Skeletal muscle cell (primary cell): Measurements from ENCODE around the gene LDB3.

Experiments
- DNase-seq: peaks from one replicate; pipeline ENCODE4 v3.0.0-alpha.2; 2010; ENCODE audit warnings: low read depth
- H3K4me3 ChIP-seq: 2 replicates; pipeline ENCODE4 v1.5.1; 2011; ENCODE audit warnings: low read depth, mild to moderate bottlenecking, control low read depth, low read length, moderate library complexity

Gene LDB3

DNA sequence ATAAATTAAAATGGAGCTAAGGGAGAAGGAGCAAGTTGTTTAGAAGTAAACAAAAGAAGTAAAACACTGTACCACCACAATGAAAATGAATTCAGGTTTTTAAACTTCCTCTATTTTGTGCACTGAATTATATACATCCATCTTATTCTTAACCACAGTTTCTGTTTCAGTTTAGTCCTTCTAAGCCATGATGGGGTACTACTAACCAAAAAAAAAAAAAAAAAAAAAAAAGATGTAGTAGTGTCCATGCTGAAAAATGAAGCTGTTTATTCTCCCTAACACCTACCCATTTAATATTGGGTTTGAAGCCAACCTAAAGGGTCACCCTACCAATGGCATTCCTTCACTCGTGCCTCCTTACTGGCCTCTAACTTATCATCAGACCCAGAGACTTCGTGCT, 84.7 kb downstream of the LDB3 start:
- no peak for DNase-seq
- no peak overlapping the region for H3K4me3 ChIP-seq

DNA sequence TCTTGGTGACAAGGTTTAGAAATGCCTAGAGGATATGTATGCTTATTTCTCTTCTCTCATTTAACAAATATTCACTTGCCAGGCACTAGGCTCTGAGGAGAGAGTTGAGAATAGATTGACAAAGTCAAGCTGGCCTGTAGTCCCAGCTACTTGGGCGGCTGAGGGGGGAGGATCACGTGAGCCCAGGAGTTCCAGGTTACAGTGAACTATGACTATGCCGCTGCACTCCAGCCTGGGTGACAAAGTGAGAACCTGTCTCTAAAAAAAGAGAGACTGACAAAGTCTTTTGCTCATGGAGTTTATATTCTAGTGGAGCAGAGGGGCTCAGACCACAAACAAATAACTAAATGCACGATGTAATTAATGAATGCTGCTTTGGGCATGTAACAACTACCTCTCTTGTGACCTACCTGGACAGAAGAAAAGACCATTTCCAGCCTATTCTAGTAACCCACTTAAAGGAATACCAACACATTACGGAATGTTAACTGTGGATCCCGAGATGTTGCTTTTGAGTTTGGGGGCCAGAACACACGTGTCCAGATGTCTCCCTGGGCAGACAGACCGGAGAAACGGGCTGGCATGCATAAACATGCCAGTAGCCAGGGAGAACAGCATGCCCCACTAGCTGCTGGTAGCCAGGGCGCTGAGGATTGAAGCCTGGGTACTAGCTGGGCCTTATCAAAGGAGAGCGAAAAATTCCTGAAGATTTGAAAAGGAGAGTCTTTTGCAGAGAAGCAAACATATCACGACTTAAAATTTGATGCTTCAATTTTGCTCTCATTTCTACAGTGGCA, 85.5 kb downstream of the LDB3 start:
- no peak for DNase-seq
- H3K4me3 ChIP-seq: no peak overlapping the region

DNA sequence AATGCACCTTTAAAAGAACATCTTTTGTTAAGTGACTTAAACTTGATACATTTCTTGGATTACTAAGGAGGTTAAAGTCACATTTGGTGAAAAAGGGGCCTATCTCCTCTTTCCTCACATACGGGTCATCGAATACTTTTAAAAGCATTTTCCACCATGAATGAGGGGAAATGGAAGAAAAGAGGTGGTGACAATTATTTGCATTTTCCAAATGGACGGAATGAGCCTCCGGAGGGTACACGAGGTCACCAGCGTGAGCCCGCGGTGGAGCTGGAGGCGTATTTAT, 87.1 kb downstream of the LDB3 start:
- H3K4me3 ChIP-seq: peak overlapping the region; percentile 76
- no peak for DNase-seq

DNA sequence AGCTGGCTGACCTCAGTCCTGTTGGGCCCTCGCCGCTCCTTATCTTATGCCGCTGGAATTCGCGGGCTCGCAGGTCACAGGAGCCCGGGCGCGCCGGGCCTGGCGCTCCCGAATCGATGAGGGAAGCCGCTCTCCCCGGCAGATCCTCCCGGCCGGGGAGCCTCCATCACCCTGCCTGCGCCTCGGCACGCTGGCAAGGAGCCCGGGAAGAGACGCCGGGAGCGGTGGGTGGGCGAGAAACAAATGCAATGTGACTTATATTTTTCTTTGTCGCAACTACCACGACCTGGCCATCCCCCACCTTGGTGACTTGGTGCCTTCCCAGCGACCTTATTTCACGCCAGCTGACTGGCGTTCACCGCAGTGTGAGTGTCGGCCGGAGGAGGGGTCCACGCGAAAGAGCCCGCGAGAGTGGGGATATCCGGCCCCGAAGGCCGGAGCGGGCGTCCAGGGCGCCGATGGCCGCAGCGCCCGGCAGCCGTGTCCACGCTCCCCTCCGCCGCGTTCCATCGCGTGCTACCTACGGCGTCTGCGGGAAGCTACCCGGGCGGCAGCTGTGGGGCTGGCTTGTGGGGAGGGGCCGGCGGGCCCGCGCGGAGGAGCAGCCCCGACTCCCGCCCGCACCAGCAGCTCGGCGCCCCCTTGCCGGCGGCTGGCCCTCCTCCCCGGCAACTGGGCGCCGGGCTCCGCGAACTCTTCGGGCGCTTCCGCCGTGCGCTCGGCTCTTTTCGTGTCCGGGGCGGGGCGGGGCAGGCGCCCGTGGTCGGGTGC, 87.6 kb downstream of the LDB3 start:
- peak overlapping the region; percentile 76 for H3K4me3 ChIP-seq
- DNase-seq: peak; percentile 67

DNA sequence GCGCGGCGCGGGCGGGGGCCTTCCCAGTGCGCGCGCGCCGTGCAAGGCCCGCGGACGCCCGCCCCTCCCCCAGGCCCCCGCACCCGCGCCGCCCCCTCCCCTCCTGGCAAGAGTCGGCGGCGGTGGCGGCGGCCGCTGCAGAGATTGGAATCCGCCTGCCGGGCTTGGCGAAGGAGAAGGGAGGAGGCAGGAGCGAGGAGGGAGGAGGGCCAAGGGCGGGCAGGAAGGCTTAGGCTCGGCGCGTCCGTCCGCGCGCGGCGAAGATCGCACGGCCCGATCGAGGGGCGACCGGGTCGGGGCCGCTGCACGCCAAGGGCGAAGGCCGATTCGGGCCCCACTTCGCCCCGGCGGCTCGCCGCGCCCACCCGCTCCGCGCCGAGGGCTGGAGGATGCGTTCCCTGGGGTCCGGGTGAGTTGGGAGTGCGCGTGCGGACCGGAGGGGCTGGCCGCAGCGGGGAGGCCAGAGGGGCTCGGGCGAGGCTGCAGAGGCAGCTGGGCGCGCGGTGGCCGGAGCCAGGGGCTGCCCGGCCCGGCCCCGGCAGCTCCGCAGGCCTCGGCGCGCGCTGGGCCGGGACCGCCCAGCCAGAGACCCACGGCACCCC, 88.3 kb downstream of the LDB3 start, which contains the start of gene BMPR1A:
Gene BMPR1A, plus strand, starts transcription at position 109 of the 602 bp plus-strand sequence. CDS start 119,400 bp downstream, outside the sequence.
- no peak for DNase-seq
- peak within 1 kb of the TSS; percentile 89 for H3K4me3 ChIP-seq

DNA sequence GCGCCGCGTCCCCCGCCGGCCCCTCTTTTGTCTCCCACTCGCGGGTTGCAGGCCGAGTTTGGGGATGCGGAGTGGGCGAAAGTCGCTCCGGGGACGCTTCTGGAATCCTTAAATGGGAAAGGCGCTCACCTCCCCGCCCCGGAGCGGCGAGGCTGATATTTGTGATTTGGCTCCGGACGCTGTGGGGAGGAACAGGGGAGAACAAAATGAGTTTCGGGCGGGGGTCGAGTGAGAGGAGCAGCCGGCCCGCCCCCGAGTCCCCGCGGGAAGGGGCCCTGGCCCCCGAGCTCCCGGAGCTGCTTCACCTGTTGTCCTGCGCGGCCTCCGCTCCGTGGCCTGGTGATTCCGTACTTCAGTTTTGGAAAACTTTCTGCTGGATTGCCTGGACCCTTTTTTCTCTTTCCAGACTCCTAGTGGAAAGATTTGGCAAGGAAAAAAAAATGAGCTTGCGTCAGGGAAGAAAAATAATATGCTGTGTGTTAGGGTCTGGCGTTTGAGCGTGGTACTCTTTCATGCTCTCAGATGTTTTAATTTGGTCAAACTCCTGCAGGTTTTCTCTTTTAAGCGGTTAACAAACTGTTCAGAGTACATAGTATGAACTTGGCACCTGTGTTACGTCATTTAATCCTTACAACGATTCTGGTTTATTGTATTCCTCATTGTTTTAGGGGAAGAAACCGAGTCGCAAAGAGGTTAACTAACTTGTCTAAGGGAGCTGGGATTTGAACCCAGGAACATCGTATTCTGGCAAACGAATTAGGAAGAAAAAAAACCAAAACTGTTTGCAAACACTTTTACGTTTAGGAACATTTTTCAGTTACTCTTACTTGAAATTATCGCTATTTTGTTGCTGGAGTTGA, 89.0 kb downstream of the LDB3 start:
- peak overlapping the region; percentile 89 for H3K4me3 ChIP-seq
- DNase-seq: no peak

DNA sequence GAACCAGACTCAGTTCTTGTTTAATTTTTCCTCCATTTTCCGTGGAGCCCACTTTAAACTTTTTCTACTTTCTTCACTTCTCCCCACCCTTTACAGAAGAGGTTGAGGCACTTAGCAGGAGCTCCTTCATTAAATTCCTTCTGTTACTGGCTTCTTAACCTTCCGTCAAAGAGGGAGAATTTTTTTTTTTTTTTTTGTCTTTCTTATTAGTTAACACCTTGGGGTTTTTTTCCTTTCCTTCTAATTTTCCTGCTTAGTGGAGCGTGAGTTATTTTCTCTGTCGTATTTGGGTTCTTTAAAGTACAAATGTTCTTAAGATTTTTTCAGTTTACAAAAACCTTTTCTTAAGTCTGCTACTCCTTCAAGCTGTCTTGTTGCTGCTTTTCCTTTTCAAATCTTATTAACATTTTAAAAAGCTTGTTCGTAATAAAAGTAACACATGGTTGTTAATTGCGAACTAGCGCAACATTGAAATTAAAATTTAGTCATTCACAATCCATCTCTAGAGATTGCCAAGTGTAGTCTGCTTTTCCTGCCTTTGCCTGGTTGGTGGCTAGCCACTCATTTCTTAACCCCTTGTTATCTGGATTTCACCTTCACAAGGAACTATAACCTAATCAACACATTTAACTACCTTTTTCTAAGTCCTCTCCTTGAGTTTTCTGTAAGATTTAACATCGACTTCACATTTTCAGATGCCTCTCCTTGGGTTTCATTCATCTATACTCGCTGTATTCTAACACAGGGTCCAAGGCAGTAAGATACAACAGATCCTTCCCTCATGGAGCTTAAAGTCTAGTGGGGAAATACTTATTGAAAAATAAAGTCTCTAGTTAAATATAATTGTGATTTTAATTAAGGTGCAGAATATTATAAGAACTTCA, 90.1 kb downstream of the LDB3 start:
- DNase-seq: no peak
- peak overlapping the region; percentile 89 for H3K4me3 ChIP-seq

DNA sequence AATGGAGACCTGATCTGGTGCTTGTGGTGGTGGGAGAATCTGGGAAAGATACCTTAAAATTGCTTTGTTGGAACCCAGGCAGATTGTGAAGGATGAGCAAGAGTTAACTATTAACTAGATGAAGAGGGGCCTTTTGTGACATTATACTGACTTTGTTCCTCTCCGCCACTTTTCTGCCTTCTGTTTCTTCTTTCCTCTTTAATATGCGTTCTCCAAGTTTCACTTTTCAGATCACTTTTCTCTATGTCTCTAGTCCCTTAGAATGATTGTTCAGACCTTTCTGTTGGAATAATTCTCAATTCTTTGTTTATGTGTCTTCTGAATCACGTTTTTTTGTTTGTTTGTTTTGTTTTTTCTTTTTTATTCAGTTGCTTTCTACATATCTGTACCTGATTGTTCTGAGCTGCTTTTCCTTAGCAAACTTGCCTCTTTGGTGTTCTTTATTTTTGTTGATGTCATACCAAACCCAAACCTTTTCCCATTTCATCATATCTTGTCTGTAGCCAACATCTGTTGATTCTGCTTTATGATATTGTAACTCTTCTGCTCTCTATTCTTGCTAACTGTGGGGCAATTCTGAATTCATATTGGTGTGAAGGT, 90.9 kb downstream of the LDB3 start:
- DNase-seq: no peak
- peak overlapping the region; percentile 89 for H3K4me3 ChIP-seq

DNA sequence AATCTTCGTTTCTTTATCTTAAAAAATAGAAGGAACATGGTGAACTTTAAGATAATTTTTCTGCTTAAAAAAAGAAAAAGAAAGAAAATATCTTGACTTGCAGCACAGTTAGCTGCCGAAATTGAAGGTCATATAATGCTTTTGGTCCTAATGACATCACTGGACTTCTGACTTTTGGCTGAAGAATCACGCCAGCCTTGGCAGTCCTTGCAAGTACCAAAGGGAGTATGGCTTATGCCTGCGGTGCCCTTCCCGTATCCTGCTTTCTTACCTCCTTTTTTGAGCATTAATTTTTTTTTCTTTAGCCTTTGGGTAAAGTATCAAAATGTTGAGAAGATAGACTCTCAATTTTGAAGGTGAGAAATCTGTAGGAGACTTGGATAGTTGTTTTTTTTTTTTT, 95.1 kb downstream of the LDB3 start:
- DNase-seq: no peak
- H3K4me3 ChIP-seq: no peak overlapping the region

DNA sequence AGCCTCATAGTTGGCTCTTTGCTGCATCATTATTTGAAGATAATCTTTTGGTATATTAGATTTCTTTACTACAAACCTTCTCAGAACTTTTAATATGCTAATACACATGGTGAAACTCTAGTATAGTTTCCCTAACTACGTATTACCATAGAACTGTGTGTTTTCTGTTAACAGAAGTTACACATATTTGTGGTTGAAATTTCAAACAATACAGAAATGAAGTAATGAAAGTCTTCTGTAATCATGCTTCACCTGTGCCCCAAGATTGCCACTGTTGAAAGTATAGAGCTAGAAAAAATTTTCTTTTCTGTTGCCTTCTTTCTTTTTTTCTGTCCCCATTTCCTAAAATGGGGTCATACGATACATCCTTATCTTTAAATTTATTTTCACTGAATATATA, 97.2 kb downstream of the LDB3 start:
- H3K4me3 ChIP-seq: no peak overlapping the region
- DNase-seq: no peak

DNA sequence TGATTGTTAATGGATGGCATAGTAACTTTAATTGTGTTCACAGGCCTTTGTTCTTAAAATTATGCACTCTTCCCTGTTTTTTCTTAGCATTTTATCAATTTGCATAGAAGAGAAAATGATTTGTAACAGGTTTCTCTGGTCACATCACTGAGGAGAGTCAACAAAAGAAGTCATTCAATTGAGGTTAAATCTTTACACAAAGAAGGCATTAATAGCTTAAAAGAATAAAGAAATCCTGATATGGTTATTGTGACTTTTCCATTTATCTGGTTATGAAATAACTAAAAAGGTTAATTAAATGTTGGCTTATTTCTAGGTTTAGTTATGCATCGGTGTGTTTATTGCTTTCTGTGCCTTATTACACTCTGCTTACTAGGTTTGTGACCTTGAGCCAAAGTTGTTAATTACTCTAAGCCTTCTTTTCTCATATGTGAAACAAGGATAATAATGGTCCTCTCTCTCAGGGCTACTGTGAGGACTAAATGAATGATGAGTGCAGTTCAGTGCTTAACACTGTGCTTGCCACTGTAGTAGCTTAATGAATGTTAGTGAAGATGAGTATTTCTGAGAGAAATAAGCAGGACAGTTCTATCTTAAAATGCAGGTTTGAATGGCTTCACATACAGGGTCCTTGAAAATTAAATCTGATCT, 100.2 kb downstream of the LDB3 start:
- no peak for DNase-seq
- H3K4me3 ChIP-seq: no peak overlapping the region

DNA sequence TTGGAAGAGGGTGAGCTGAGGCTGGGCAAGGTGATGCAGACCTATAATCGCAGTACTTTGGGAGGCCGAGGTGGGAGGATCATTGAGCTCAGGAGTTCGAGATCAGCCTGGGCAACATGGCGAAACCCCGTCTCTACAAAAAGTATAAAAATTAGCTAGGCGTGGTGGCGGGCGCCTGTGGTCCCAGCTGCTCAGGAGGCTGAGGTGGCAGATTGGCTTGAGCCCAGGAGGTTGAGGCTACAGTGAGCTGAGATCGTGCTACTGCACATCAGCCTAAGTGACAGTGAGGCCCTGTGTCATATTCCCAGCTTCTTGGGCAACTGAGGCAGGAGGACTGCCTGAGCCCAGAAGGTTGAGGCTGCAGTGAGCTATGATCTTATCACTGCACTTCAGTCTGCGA, 101.7 kb downstream of the LDB3 start:
- no peak for DNase-seq

DNA sequence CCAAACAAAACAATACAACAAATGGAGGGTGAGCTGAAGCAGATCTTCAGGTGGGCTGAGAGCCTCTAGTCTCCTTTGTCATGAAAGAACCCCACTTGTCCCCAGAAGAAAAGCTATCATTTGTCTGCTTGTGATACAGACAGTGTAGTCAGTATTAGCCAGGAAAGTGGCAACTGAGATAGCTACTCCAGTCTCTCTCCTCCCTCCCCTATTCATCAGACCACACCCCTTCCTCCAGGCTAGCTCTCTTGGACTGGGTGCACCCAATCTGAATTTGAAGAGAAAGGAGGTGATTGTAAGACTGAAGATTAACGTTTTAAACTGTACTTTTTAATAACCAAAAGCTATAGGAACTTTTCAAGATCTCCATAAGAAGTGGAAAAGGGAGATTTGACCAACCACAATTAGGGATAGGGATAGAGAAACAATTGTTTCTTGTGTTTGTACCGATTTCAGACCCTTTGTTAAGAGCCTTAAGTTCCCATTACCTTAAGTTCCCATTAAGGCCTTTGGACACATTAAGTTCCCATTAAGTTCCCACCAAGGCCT, 102.2 kb downstream of the LDB3 start:
- H3K4me3 ChIP-seq: no peak overlapping the region
- DNase-seq: no peak

More for the DNA sequence above, 101.7 kb downstream of the LDB3 start:
- no peak overlapping the region for H3K4me3 ChIP-seq

DNA sequence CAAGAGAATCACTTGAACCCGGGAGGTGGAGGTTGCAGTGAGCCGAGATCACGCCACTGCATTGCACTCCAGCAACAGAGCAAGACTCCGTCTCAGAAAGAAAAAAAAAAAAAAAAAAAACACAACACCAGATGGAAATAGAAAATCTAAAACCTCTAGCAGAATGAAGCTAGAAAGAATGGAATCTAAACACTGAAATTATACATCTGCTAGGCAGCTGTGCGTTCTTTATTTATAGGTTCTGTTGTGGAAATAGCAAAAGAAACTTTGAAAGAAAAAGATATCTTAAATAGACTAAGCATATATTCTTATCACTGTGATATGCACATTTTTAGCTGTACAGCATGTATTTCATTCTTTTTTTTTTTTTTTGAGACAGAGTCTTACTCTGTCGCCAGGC, 105.2 kb downstream of the LDB3 start:
- no peak for DNase-seq
- no peak overlapping the region for H3K4me3 ChIP-seq

DNA sequence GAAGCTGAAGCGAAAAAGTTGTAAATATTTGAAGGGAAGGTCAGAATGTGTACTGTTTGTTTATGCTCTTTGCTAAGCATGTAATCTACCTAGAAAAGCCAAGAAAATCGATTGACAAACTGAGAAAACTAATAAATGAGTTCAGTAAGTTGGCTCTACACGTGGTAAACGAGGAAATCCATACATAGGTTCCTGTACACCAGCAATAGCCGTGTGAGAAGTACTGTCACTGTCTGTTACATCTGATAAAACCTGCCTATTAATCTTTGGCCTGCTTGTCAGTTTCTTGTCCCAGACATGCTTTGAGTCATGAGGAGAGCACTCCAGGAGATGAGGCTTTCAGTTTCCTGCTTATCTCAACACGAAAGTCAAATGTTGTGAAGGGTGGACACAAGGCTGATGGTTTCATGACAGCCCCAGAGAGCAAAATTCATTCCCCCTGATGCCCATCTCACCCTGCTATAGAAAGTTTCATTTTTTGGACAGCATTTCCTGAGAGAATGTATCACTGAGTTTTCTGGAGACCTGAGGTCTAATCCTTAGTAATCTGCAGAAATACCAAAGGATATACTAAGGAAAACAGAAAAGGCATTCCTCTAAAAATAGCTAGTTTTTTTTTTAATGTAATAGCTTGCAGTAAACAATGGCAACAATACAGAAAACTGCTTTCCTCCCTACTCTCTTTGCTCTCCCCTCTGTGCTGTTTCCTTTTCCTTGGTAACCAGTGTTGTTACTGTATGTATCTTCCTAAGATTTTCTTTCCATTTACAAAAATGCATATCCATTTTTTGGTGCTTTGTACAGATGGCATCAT, 107.0 kb downstream of the LDB3 start:
- DNase-seq: no peak

DNA sequence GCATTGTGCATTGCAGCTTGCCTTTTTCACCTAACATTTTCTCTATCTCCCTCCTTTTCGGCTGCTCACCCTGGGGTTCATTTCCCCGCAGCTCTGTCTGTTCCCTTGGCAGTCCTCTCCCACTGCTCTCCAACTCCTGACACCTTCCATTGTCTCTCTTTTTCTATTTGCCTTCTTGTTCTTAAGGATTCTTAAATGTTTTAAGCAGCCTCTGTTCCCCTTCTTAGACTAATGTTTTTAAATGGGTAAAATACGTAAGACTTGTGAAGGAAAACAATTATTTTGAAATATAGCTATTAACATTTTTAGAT, 107.5 kb downstream of the LDB3 start:
- no peak overlapping the region for H3K4me3 ChIP-seq
- DNase-seq: no peak

More for the DNA sequence above, 107.0 kb downstream of the LDB3 start:
- H3K4me3 ChIP-seq: no peak overlapping the region
